Transverse colon (tissue), 4 donors: ENCODE results near the gene IDH3G.

Experiments used
- CTCF ChIP-seq, 5 experiments: fragments of 200-600 bp in 3 of 5; fragments of 450-650 bp in 2 of 5; sonication (generic) in 3 of 5; IDR thresholded peaks; 1 replicate in 2 of 5; 2 replicates in 3 of 5; pipeline ENCODE4 v1.5.1; 2016 to 2017; ENCODE audit warnings: antibody characterized with exemption in 5 of 5, inconsistent platforms in 3 of 5, mild to moderate bottlenecking in 2 of 5, moderate library complexity in 1 of 5
- EP300 ChIP-seq: sonication (generic); formaldehyde crosslinking; IDR thresholded peaks from one replicate; pipeline ENCODE4 v1.6.1; 2017; ENCODE audit warnings: antibody characterized with exemption, low read depth
- POLR2A ChIP-seq: fragments of 450-650 bp; IDR thresholded peaks from one replicate; pipeline ENCODE4 v1.6.1; 2016; ENCODE audit warnings: antibody characterized with exemption, mild to moderate bottlenecking, moderate library complexity
- POLR2AphosphoS5 ChIP-seq, 3 donors: sonication (generic); formaldehyde crosslinking; IDR thresholded peaks; one replicate each; pipeline ENCODE4 v1.6.1; 2016; ENCODE audit warnings: antibody characterized with exemption in 3 of 3

- no peak for TF ChIP-seq CTCF (IDR thresholded peaks at IDR 0.05)
- TF ChIP-seq POLR2A, result no peak
- no peak for TF ChIP-seq POLR2AphosphoS5 (IDR thresholded peaks at IDR 0.05)
- no peak for TF ChIP-seq EP300
Observed at GRCh38 chrX:153741446-153741845, 52.7 kb downstream of the IDH3G start.
